RWPE2 (cell line): ENCODE results near the gene LNP1.
"Not testable (repeated sequence)": the region's sequence is repeated elsewhere in the genome, so short reads cannot be mapped to it uniquely, and the experiment has no call there.

Experiments used
- ATAC-seq: fragments of 200-7000 bp; cut with Tn5 transposase; 3 replicates; pipeline ENCODE4 v1.9.1; 2021; ENCODE audit warnings: low read depth
- DNase-seq: peaks from one replicate; pipeline ENCODE4 v3.0.0-alpha.2; 2020; ENCODE audit warnings: low spot score
- H3K27ac ChIP-seq: fragments of 450-650 bp; 2 replicates; pipeline ENCODE4 v1.5.1; 2017; ENCODE audit warnings: mild to moderate bottlenecking; ENCODE audit not compliant: poor library complexity, severe bottlenecking
- H3K27me3 ChIP-seq: fragments of 250-450 bp; sonication (Bioruptor Pico); 2 replicates; pipeline ENCODE4 v1.5.1; 2021; ENCODE audit warnings: mild to moderate bottlenecking, moderate library complexity; ENCODE audit not compliant: insufficient read depth, poor library complexity, severe bottlenecking
- H3K36me3 ChIP-seq: fragments of 250-450 bp; sonication (Bioruptor Pico); 2 replicates; pipeline ENCODE4 v1.5.1; 2020; ENCODE audit warnings: low read depth, mild to moderate bottlenecking, moderate library complexity
- H3K4me1 ChIP-seq: fragments of 250-450 bp; sonication (Bioruptor Pico); 2 replicates; pipeline ENCODE4 v1.5.1; 2021; ENCODE audit warnings: mild to moderate bottlenecking, moderate library complexity; ENCODE audit not compliant: insufficient read depth, poor library complexity, severe bottlenecking
- H3K4me3 ChIP-seq: fragments of 250-450 bp; sonication (Bioruptor Pico); 2 replicates; pipeline ENCODE4 v1.5.1; 2021; ENCODE audit warnings: mild to moderate bottlenecking, moderate library complexity; ENCODE audit not compliant: severe bottlenecking
- H3K9me3 ChIP-seq: fragments of 250-450 bp; sonication (Bioruptor Pico); 2 replicates; pipeline ENCODE4 v1.5.1; 2021; ENCODE audit warnings: mild to moderate bottlenecking, moderate library complexity; ENCODE audit not compliant: severe bottlenecking
- TF ChIP-seq, protein P1 (sequence below): fragments of 450-650 bp; IDR thresholded peaks from one replicate; pipeline ENCODE4 v1.5.1; 2017; ENCODE audit warnings: mild to moderate bottlenecking, moderate library complexity; ENCODE audit not compliant: poor library complexity, severe bottlenecking

LNP1 gene, protein sequence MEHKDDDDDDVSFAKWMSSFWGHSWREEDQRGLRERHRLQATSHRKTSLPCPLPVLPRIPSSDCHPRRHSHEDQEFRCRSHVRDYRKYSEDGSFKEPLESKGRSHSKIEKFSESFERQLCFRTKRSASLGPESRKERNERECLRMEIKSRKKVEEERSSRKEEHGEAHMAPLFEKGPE

DNA sequence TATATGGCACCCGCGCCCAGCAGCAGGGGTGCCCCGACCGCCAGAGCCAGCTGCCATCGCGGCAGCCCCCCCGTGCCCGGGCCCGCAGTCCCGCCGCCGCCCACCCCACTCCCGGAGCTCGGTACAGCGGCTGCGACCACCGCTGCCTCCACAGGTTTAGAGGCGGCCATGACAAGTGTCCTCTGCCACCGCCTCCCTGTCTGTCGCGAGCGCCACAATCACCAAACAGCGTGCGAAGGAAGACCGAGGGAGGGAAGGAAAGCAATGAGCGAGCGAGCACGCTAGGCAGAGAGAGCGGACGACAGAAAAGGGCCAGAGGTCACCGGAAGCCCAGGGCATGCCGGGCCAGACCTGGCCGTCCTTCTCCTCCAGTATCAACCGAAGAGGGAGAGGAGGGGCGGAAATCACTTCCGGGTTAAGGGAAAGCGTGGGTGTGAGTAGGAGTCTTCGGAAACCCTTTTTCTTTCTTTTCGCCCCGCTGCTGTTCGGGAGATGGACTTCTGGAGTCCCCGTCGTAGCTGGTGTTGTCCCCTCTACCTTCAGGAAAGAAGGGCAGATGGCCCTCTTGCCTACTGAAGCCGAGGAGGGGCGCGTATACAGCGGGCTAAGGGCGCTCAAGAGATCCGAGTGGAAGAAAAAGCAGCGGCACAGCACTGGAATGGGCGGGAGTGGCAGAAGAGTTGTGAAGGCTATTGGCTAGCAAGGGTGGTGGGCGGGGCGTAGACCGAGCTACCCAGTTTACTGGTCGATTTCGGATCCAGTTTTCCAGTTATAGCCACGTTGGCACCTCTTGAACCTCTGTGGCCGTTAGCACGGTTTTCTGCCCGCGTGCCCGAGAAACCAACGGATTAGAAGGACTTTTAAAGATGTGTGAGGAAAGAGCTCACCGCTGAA, at the start of gene LNP1, which contains the start of gene TOMM70:
Gene LNP1 (plus strand): TSS at position 760 of the 894 bp plus-strand sequence. CDS start 28,191 bp downstream, outside the sequence.
Gene TOMM70 (minus strand): TSS at position 310 of the 894 bp plus-strand sequence. CDS start 140 bp downstream, at position 170.
- TF ChIP-seq, protein P1, sequence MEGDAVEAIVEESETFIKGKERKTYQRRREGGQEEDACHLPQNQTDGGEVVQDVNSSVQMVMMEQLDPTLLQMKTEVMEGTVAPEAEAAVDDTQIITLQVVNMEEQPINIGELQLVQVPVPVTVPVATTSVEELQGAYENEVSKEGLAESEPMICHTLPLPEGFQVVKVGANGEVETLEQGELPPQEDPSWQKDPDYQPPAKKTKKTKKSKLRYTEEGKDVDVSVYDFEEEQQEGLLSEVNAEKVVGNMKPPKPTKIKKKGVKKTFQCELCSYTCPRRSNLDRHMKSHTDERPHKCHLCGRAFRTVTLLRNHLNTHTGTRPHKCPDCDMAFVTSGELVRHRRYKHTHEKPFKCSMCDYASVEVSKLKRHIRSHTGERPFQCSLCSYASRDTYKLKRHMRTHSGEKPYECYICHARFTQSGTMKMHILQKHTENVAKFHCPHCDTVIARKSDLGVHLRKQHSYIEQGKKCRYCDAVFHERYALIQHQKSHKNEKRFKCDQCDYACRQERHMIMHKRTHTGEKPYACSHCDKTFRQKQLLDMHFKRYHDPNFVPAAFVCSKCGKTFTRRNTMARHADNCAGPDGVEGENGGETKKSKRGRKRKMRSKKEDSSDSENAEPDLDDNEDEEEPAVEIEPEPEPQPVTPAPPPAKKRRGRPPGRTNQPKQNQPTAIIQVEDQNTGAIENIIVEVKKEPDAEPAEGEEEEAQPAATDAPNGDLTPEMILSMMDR: no peak
- ATAC-seq (peak; percentile 95), DNase-seq (peak; percentile 98)
- Histone ChIP-seq H3K27me3 (no peaks in the 10 kb centered on the region), H3K36me3 (peaks cover 2% of the 10 kb centered on the region), H3K9me3 (no peaks in the 10 kb centered on the region), H3K27ac (peak within 1 kb of the TSS; percentile 69), H3K4me3 (peak within 1 kb of the TSS; percentile 58), H3K4me1 (peaks cover 11% of the 10 kb centered on the region)

DNA sequence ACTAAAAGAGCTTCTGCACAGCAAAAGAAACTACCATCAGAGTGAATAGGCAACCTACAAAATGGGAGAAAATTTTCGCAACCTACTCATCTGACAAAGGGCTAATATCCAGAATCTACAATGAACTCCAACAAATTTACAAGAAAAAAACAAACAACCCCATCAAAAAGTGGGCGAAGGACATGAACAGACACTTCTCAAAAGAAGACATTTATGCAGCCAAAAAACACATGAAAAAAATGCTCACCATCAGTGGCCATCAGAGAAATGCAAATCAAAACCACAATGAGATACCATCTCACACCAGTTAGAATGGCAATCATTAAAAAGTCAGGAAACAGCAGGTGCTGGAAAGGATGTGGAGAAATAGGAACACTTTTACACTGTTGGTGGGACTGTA, 49.6 kb upstream of the LNP1 start:
- not testable (repeated sequence) for H3K27ac ChIP-seq, H3K27me3 ChIP-seq, H3K9me3 ChIP-seq, ATAC-seq, H3K4me3 ChIP-seq, H3K4me1 ChIP-seq, DNase-seq
- peaks cover 91% of the 10 kb centered on the region for H3K36me3 ChIP-seq

DNA sequence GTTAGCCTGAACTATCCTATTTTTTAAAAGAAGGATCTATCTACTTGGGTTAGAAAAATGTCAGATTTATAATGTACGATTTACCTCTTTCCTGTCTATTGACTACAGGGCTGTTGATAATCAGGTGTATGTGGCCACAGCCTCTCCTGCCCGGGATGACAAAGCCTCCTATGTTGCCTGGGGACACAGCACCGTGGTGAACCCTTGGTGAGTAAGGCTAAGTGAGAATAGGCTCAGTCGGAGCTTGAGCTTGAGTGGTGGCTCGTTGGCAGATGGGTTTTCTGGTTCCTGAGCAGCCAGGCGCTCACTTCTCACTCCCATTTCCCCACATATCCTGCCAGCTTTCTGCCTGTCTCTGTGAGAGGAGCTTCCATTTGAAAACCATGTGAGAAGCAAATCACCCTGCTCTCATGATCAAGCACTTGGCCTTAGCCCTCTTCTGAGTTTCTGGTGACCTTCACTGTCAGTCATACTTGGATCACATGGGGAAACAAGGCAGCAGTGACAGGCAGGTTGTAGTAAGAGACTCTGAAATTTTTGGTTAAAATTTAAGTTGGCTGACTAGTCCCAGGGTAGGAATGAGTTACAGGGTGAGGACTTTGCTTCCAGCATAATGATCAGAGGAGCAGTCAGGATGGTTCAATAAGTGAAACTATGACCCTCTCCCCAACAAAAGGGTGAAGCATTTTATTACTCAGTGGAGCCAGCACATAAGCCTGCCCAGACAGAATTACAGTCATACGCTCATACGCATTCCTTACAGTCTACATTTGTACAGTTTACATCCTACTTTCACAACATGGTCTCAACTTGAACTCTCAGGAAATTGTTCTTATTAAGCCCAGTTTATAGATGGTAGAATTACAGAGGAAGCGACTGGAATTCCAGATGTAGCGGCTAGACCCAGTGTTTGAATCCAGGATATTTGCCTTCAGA, 48.8 kb upstream of the LNP1 start:
- Histone ChIP-seq H3K36me3 (peaks cover 89% of the 10 kb centered on the region), H3K4me3 (no peak overlapping the region), H3K27me3 (no peaks in the 10 kb centered on the region), H3K9me3 (no peaks in the 10 kb centered on the region), H3K27ac (no peak overlapping the region), H3K4me1 (no peaks in the 10 kb centered on the region)
- no peak for ATAC-seq
- TF ChIP-seq, protein P1: no peak
- DNase-seq: no peak

DNA sequence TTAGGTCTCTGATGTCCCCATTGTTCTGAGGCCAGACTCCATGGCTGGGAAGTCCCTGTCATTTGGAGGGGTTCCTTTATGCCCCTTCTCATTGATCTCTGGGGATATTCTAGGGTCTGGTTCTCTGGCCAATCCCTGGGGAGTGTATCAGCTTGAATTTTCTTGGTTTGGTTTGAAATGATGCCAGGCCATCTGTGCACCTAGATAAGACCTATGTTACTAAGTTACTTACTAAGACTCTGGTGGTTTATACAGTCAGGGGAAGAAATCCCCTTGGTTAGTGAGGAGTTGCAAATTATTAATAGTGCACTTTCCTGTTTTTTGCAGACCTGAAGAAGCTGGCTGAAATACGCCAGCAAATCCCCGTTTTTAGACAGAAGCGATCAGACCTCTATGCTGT, 46.5 kb upstream of the LNP1 start:
- no peak overlapping the region for H3K4me3 ChIP-seq
- no peaks in the 10 kb centered on the region for H3K27me3 ChIP-seq
- no peaks in the 10 kb centered on the region for H3K4me1 ChIP-seq
- H3K27ac ChIP-seq: no peak overlapping the region
- no peaks in the 10 kb centered on the region for H3K9me3 ChIP-seq
- no peak for ATAC-seq
- TF ChIP-seq, protein P1: no peak
- peaks cover 71% of the 10 kb centered on the region for H3K36me3 ChIP-seq
- no peak for DNase-seq

DNA sequence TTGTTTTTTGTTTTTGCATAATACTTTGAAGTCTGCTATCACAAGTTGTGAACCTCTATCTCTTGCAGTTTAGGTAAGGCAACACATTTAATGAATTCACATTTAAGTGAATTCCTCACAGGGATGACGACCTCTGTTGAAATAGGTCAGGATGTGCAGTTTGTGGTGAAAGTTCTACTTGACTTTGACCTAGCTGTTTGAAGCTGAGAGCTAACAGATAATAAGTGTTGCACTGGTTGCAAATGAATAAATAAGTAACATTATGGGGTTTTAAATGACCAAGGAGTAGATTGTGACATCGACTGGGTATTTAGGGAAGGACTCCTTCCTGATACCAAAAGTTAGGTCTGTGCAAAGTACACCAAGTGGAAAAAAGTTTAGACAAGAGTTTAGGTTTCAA, 42.9 kb upstream of the LNP1 start:
- H3K9me3 ChIP-seq: no peaks in the 10 kb centered on the region
- ATAC-seq (no peak), DNase-seq (no peak)
- H3K4me3 ChIP-seq: no peak overlapping the region
- H3K27ac ChIP-seq: no peak overlapping the region
- peaks cover 56% of the 10 kb centered on the region for H3K36me3 ChIP-seq
- TF ChIP-seq, protein P1: no peak
- H3K27me3 ChIP-seq: no peaks in the 10 kb centered on the region
- H3K4me1 ChIP-seq: no peaks in the 10 kb centered on the region
